GM10266 (cell line): Measurements from ENCODE around the gene ASGR2.
"Not testable (repeated sequence)": the region's sequence is repeated elsewhere in the genome, so short reads cannot be mapped to it uniquely, and the experiment has no call there.

Experiments
- DNase-seq: peaks from one replicate; pipeline ENCODE4 v3.0.0; 2012; ENCODE audit errors: extremely low spot score
- TF ChIP-seq, protein P1 (sequence below): IDR thresholded peaks from 2 replicates; pipeline ENCODE4 v1.5.1; 2012; ENCODE audit warnings: mild to moderate bottlenecking, low read depth; ENCODE audit not compliant: control insufficient read depth, insufficient read depth; ENCODE audit errors: missing control alignments

ASGR2 gene

DNA sequence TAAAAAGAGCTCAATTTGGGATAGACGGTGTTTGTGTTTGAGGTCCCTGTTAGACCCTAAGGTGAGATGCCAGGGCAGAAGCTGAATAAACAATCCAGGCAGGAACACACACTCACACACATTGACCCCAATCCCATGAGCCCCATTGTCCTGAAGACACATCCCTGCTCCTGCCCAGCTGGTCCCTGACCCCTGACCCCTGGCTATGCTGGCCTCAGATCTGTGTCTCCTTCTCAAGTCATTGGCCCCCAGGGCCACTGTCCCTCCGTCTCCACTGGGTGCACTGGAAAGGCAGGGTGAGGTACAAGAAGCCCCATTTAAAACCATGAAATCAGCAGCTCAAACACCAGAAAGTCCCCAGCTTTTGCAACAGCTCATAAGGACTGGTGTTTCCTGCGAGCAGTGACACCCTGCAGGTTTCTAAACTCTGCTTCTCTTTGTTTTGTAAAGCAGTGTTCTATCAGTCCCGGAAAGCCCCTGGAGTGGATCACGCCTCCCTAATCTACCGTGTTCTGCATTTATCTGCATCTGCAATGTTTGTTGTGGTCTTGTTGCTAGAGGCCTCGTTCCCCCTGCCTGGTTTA, 18.0 kb upstream of the ASGR2 start:
- DNase-seq: peak; percentile 87

DNA sequence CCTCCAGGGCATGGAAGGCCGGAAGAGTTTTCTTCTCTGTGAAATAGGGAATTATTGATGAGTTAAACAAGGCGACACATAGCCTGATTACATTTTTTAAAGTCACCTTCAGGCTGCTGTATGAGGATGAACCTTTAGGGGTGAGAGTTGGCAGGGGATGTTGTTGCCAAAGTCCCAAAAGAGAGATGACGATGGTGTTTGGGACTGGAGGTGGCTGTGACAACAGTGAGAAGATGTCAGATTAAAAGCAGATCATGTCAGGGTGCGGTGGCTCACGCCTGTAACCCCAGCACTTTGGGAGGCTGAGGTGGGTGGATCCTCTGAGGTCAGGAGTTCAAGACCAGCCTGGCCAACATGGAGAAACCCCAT, 16.8 kb upstream of the ASGR2 start:
- TF ChIP-seq, protein P1, sequence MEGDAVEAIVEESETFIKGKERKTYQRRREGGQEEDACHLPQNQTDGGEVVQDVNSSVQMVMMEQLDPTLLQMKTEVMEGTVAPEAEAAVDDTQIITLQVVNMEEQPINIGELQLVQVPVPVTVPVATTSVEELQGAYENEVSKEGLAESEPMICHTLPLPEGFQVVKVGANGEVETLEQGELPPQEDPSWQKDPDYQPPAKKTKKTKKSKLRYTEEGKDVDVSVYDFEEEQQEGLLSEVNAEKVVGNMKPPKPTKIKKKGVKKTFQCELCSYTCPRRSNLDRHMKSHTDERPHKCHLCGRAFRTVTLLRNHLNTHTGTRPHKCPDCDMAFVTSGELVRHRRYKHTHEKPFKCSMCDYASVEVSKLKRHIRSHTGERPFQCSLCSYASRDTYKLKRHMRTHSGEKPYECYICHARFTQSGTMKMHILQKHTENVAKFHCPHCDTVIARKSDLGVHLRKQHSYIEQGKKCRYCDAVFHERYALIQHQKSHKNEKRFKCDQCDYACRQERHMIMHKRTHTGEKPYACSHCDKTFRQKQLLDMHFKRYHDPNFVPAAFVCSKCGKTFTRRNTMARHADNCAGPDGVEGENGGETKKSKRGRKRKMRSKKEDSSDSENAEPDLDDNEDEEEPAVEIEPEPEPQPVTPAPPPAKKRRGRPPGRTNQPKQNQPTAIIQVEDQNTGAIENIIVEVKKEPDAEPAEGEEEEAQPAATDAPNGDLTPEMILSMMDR: no peak
- DNase-seq: no peak

More for the DNA sequence above, 18.0 kb upstream of the ASGR2 start:
- TF ChIP-seq, protein P1: no peak

DNA sequence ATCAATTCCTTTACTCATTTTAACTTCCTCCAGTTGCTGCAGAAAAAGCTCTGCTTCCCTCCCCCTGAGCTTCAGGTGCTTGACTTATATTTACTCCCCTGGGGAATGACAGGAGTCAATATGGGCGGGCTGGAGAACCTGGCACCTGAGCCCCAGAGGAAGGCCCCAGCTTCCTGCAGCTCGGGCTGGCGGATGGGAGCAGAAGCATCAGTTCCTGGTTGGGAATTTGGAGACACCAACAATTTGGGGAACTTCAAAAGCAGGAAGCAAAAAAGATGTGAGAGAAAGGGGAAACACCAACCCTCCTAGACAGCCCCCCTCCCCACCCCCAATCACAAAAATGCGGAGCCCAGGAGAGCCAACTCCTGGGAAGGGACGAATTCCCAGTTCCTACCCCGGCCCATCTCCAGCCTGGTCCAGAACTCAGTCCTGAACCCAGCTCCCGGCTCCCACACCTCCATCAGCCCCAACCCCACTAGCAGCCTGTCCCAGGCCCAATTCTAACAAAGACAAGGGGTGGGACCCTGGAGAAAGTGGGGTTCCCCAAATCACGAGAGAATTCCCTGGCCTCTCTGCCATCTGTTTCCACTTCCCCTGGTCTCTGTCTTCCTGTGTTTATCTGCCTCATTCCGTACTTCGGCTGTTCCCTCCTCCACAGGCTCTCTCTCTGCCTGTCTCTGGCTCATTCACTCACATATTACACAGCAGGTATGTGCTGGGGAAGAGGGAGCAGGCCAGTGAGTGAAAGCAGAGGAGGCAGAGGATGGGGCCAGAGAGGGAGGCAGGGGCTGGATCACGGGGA, 16.2 kb upstream of the ASGR2 start:
- TF ChIP-seq, protein P1: no peak
- no peak for DNase-seq

DNA sequence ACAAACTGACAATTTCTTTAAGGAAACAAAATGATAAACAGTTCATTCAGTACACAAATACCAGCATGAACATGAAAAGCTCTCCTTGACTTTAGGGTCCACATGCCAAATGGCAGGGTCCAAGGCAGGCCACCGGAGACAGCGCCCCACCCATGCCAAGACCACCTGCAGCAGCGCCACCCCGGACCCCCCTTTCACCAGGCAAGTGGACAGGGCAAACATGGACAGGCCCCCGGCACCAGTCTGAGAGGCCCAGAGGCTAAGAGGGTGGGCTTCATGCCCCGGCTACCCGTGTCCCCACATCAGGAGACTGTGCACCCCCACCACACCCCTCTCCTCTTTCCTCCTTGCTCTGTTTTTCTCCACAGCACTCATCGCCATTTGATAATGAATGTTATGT, 14.7 kb upstream of the ASGR2 start:
- TF ChIP-seq, protein P1: no peak

DNA sequence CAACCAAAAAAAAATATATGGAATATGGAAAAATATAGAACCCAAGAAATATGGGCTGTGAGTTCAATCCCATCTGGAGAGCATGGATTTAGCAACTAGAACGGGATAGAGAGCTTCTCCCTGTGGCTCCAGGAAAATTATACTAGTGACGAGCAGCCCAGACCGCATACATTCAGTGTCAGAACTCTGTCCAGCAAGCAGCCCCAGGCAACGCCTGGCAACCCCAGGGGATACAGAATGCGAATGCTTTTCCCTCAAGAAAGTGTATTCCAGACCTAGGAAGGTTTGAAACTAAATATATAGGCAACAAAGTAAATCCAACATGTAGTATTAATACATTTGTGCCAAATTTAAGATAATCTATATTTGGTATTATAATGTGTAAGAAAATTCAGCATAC, 13.5 kb upstream of the ASGR2 start:
- TF ChIP-seq, protein P1: no peak

More for the DNA sequence above, 14.7 kb upstream of the ASGR2 start:
- no peak for DNase-seq

DNA sequence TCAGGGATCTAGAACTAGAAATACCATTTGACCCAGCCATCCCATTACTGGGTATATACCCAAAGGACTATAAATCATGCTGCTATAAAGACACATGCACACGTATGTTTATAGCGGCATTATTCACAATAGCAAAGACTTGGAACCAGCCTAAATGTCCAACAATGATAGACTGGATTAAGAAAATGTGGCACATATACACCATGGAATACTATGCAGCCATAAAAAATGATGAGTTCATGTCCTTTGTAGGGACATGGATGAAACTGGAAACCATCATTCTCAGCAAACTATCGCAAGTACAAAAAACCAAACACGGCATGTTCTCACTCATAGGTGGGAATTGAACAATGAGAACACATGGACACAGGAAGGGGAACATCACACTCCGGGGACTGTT, 12.9 kb upstream of the ASGR2 start:
- not testable (repeated sequence) for DNase-seq

More for the DNA sequence above, 13.5 kb upstream of the ASGR2 start:
- DNase-seq: no peak

DNA sequence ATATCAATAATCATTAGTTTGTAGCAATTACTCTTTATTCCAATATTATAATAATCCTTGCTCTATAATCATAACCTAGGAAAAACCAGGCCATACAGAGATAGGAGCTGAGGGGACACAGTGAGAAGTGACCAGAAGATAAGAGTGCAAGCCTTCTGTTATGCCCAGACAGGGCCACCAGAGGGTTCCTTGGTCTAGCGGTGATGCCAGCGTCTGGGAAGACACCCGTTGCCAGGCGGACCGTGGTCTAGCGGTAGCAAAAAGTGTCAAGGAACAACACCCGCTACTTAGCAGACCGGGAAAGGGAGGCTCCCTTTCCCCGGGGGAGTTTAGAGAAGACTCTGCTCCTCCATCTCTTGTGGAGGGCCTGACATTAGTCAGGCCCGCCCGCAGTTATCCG, 11.8 kb upstream of the ASGR2 start:
- not testable (repeated sequence) for DNase-seq

DNA sequence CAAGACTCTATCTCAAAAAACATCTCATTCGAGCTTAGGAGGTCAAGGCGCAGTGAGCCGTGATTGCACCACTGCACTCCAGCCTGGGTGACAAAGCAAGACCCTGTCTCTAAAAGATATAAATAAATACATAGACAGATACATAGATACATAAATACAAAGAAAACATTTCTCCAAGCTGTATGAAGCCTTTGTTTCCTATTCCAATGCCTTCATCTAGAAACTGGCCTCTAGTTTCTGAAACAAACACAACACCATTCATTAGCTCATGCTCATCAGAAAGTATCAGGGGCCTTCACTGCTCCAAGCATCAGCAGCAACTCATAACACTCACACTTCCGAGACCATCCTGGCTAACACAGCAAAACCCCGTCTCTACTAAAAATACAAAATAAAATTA, 10.3 kb upstream of the ASGR2 start:
- TF ChIP-seq, protein P1: no peak

More for the DNA sequence above, 10.3 kb upstream of the ASGR2 start:
- no peak for DNase-seq
